Measurements from ENCODE around the gene RSAD2. TPM values are rescaled to one million over a fixed set of nuclear protein-coding genes. Genes with fewer than 3 reads are reported as not detected.

RSAD2 gene
- polyA plus RNA-seq, 2 of the 4 experiments (the other 2 are of a cell fraction): 0.03 to 0.06 TPM

GRCh38 chr2:6881046-6881445 lies 3.5 kb downstream of the RSAD2 start:
- no peak overlapping the region for H3K4me3 ChIP-seq
- H3K4me1 ChIP-seq: peaks cover 4% of the 10 kb centered on the region; the same call in 1 of the 3 replicates
- FAIRE-seq (no peak), DNase-seq (ENCODE audit: low read depth in 1 of 2, low spot score in 1 of 2) (no peak), ATAC-seq (no peak)
- no peak overlapping the region for H3K4me2 ChIP-seq
- 3% methylated on average over 1 of the region's 1 CpG for WGBS (ENCODE audit: missing lambda C conversion rate)
- ChIA-PET CTCF (no interaction called here), POLR2A (no interaction called here)
- H3K9me3 ChIP-seq: no peaks in the 10 kb centered on the region
- no peak overlapping the region for H3K27ac ChIP-seq
- TF ChIP-seq RFX5 (IDR thresholded peaks at IDR 0.05) (no peak), ATOH8 (CRISPR knock-in tag; IDR thresholded peaks at IDR 0.05; ENCODE audit: low read depth) (no peak), MAX (IDR thresholded peaks at IDR 0.05) (no peak), ZSCAN20 (CRISPR knock-in tag; IDR thresholded peaks at IDR 0.05) (no peak), SREBF2 (IDR thresholded peaks at IDR 0.05) (no peak), FOSB (CRISPR knock-in tag; IDR thresholded peaks at IDR 0.05) (no peak), SMC3 (IDR thresholded peaks at IDR 0.05) (no peak), ZFP36 (IDR thresholded peaks at IDR 0.05; ENCODE audit: borderline replicate concordance, partially characterized antibody) (no peak), CBX8 (IDR thresholded peaks at IDR 0.05) (no peak), MAZ (IDR thresholded peaks at IDR 0.05; ENCODE audit: borderline replicate concordance, low read depth, low read length) (no peak), TFCP2L1 (CRISPR knock-in tag; IDR thresholded peaks at IDR 0.05) (no peak), NR3C1 (IDR thresholded peaks at IDR 0.05) (no peak), FOXS1 (CRISPR knock-in tag; IDR thresholded peaks at IDR 0.05) (no peak), GATA3 (IDR thresholded peaks at IDR 0.05; ENCODE audit: borderline replicate concordance) (no peak), CHD2 (IDR thresholded peaks at IDR 0.05; ENCODE audit: low read length, partially characterized antibody) (no peak), BCL3 (IDR thresholded peaks at IDR 0.05) (no peak), HDAC2 (IDR thresholded peaks at IDR 0.05) (no peak)

GRCh38 chr2:6881516-6881915 lies 3.9 kb downstream of the RSAD2 start:
- Histone ChIP-seq H3K4me3 (no peak overlapping the region), H3K9me3 (no peaks in the 10 kb centered on the region), H3K4me2 (no peak overlapping the region), H3K27ac (no peak overlapping the region), H3K4me1 (peaks cover 4% of the 10 kb centered on the region; the same call in 1 of the 3 replicates)
- TF ChIP-seq USF2 (IDR thresholded peaks at IDR 0.05) (no peak), E2F6 (IDR thresholded peaks at IDR 0.05; ENCODE audit: borderline replicate concordance, low read depth) (no peak), SREBF2 (IDR thresholded peaks at IDR 0.05) (no peak), PBX3 (IDR thresholded peaks at IDR 0.05) (no peak), HOXB5 (CRISPR knock-in tag; IDR thresholded peaks at IDR 0.05) (no peak), REST (IDR thresholded peaks at IDR 0.05) (no peak), MAFK (IDR thresholded peaks at IDR 0.05; ENCODE audit: partially characterized antibody) (no peak), POLR2A (IDR thresholded peaks at IDR 0.05; ENCODE audit: low read length) (peak; percentile 10; the same call in 1 of the 2 replicates)
- WGBS (ENCODE audit: missing lambda C conversion rate): 10% methylated on average over 5 of the region's 5 CpGs
- ChIA-PET CTCF (no interaction called here), POLR2A (no interaction called here)
- ATAC-seq (no peak), DNase-seq (ENCODE audit: low read depth in 1 of 2, low spot score in 1 of 2) (no peak), FAIRE-seq (no peak)
